Hepatocyte (in vitro differentiated cells): ENCODE results near the gene SETD1A. TPM values are rescaled to one million over a fixed set of nuclear protein-coding genes. Genes with fewer than 3 reads are reported as not detected.

ENCODE experiments used
- DNase-seq: peaks from one replicate; pipeline ENCODE4 v3.0.0-alpha.2; 2016; ENCODE audit warnings: low spot score
- H2AFZ ChIP-seq: fragments of 200-600 bp; sonication (generic); 2 replicates; pipeline ENCODE4 v1.6.0; 2016; ENCODE audit warnings: antibody characterized with exemption, mild to moderate bottlenecking
- H3K27ac ChIP-seq: fragments of 200-600 bp; sonication (generic); 2 replicates; pipeline ENCODE4 v1.5.1; 2016; ENCODE audit warnings: mild to moderate bottlenecking
- H3K27me3 ChIP-seq: fragments of 200-600 bp; sonication (generic); 2 replicates; pipeline ENCODE4 v1.6.1; 2016
- H3K36me3 ChIP-seq: fragments of 200-600 bp; sonication (generic); replicated peaks from 2 replicates; pipeline ENCODE4 v1.5.1; 2016; ENCODE audit warnings: low read depth; ENCODE audit not compliant: insufficient read depth
- H3K4me1 ChIP-seq: fragments of 200-600 bp; sonication (generic); 2 replicates; pipeline ENCODE4 v1.5.1; 2016; ENCODE audit warnings: mild to moderate bottlenecking, moderate library complexity; ENCODE audit not compliant: insufficient read depth
- H3K4me2 ChIP-seq: fragments of 200-600 bp; sonication (generic); 2 replicates; pipeline ENCODE4 v1.6.0; 2016
- H3K4me3 ChIP-seq: fragments of 200-600 bp; sonication (generic); 2 replicates; pipeline ENCODE4 v1.5.1; 2016; ENCODE audit warnings: mild to moderate bottlenecking
- H3K79me2 ChIP-seq: fragments of 200-600 bp; sonication (generic); 2 replicates; pipeline ENCODE4 v1.6.0; 2017; ENCODE audit warnings: mild to moderate bottlenecking
- H3K9me2 ChIP-seq: fragments of 200-600 bp; sonication (generic); replicated peaks from 2 replicates; pipeline ENCODE4 v1.6.0; 2017; ENCODE audit warnings: mild to moderate bottlenecking; ENCODE audit not compliant: insufficient read depth
- H3K9me3 ChIP-seq: fragments of 200-600 bp; sonication (generic); 2 replicates; pipeline ENCODE4 v1.5.1; 2016; ENCODE audit warnings: low read depth, mild to moderate bottlenecking
- H4K20me1 ChIP-seq: fragments of 200-600 bp; sonication (generic); 2 replicates; pipeline ENCODE4 v1.6.0; 2016; ENCODE audit warnings: mild to moderate bottlenecking; ENCODE audit not compliant: insufficient read depth, poor library complexity, severe bottlenecking
- EZH2 ChIP-seq: fragments of 200-600 bp; sonication (generic); IDR thresholded peaks from 2 replicates; pipeline ENCODE4 v1.6.1; 2016; ENCODE audit warnings: antibody characterized with exemption, mild to moderate bottlenecking, borderline replicate concordance
- EZH2phosphoT487 ChIP-seq: fragments of 200-600 bp; sonication (generic); IDR thresholded peaks from one replicate; pipeline ENCODE4 v1.6.1; 2018; ENCODE audit warnings: antibody characterized with exemption, mild to moderate bottlenecking, low read depth, moderate library complexity; ENCODE audit not compliant: unreplicated experiment, severe bottlenecking
- WGBS: methylation state at CpG from one replicate; pipeline ENCODE4 v1.1.6; 2016; ENCODE audit warnings: low lambda C conversion rate; ENCODE audit errors: missing lambda C conversion rate; 5-methylcytosine and 5-hydroxymethylcytosine counted together
- polyA plus RNA-seq: library from polyadenylated mRNA; unstranded; fragments of >200 nt; fragmentation: Nextera tagmentation; extraction: Ambion mirVana; gene quantifications from 2 replicates; pipeline ENCODE4 v1.2.1, GENCODE V29; 2016
- total RNA-seq: library from RNA; depleted of rRNA; stranded (reverse); fragments of >200 nt; gene quantifications from 2 replicates; pipeline ENCODE4 v1.2.3, GENCODE V29; 2014
- TF ChIP-seq, protein P1 (sequence below): fragments of 200-600 bp; sonication (generic); IDR thresholded peaks from 2 replicates; pipeline ENCODE4 v1.5.1; 2016; ENCODE audit warnings: antibody characterized with exemption, mild to moderate bottlenecking; ENCODE audit not compliant: poor library complexity

SETD1A gene
- total and polyA plus RNA-seq, 2 experiments from 2014 or later = 2.2 to 2.7 TPM

DNA sequence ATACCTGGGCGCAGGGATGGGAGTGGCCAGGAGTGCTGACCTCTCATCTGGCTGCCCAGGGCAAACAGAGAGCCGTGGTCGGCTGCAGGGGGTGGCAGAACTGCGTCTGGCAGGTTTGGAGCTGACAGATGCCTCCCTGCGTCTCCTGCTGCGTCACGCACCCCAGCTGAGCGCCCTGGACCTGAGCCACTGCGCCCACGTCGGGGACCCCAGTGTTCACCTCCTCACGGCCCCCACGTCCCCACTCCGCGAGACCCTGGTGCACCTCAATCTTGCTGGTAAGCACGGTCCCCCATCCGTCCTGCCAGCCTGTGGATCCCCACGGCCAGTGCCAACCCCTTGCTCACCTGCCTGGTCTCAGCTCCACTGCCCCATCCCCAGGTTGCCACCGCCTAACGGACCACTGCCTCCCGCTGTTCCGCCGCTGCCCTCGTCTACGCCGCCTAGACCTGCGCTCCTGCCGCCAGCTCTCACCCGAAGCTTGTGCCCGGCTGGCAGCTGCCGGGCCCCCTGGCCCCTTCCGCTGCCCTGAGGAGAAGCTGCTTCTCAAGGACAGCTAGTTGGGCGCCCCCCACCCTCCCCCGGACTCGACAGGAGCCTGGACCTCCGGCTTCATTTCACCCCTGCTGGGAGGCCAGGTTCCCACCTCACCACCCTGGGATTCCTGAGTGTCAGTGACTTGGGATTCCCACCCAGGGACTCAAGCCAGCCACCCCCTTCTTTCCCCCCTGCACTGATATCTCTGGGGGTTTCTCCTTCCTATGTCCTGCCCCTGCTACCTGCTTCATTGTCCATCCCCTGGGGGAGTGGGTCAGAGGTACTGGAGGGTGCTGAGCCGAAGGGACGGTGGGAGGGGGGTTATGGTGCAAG, 10.6 kb upstream of the SETD1A start:
- H3K4me2 ChIP-seq = no peak overlapping the region
- H3K27me3 ChIP-seq = no peaks in the 10 kb centered on the region

DNA sequence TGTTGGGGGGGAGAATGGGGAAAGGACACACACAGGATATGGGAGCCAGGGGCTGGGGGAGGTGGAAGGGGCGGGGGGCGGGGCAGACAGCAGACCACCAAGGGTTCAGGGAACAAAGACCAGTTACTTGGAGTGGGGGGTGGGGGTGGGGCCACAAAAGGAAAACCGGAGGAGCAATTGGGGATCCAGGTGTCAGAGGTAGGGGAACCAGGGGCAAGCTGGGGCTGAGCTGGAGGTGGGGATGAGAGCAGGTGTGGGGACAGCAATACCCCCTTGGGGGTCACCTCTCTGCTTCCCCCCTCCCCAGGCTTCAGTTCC, 10.1 kb upstream of the SETD1A start:
- peak overlapping the region; percentile 98 for H3K27ac ChIP-seq
- DNase-seq = no peak
- H2AFZ ChIP-seq = no peak overlapping the region
- H3K36me3 ChIP-seq = no peaks in the 10 kb centered on the region
- TF ChIP-seq EZH2 (no peak), EZH2phosphoT487 (no peak)
- TF ChIP-seq, protein P1, sequence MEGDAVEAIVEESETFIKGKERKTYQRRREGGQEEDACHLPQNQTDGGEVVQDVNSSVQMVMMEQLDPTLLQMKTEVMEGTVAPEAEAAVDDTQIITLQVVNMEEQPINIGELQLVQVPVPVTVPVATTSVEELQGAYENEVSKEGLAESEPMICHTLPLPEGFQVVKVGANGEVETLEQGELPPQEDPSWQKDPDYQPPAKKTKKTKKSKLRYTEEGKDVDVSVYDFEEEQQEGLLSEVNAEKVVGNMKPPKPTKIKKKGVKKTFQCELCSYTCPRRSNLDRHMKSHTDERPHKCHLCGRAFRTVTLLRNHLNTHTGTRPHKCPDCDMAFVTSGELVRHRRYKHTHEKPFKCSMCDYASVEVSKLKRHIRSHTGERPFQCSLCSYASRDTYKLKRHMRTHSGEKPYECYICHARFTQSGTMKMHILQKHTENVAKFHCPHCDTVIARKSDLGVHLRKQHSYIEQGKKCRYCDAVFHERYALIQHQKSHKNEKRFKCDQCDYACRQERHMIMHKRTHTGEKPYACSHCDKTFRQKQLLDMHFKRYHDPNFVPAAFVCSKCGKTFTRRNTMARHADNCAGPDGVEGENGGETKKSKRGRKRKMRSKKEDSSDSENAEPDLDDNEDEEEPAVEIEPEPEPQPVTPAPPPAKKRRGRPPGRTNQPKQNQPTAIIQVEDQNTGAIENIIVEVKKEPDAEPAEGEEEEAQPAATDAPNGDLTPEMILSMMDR = no peak
- peaks cover 35% of the 10 kb centered on the region for H3K79me2 ChIP-seq
- peak overlapping the region; percentile 96 for H3K4me2 ChIP-seq
- H3K4me3 ChIP-seq = no peak overlapping the region
- no peaks in the 10 kb centered on the region for H4K20me1 ChIP-seq
- no peaks in the 10 kb centered on the region for H3K9me3 ChIP-seq
- no peaks in the 10 kb centered on the region for H3K27me3 ChIP-seq
- H3K4me1 ChIP-seq = peaks cover 25% of the 10 kb centered on the region
- no peaks in the 10 kb centered on the region for H3K9me2 ChIP-seq
- WGBS = no CpG with 5 or more reads among the region's 3 CpGs

More for the DNA sequence above, 10.6 kb upstream of the SETD1A start:
- H2AFZ ChIP-seq = no peak overlapping the region
- H3K4me3 ChIP-seq = no peak overlapping the region
- H4K20me1 ChIP-seq = no peaks in the 10 kb centered on the region
- 91% methylated on average over 31 of the region's 38 CpGs for WGBS
- H3K4me1 ChIP-seq = peaks cover 29% of the 10 kb centered on the region
- peak overlapping the region; percentile 98 for H3K27ac ChIP-seq
- peaks cover 35% of the 10 kb centered on the region for H3K79me2 ChIP-seq
- no peak for DNase-seq
- TF ChIP-seq EZH2 (no peak), EZH2phosphoT487 (no peak)
- TF ChIP-seq, protein P1 = no peak
- H3K9me2 ChIP-seq = no peaks in the 10 kb centered on the region
- no peaks in the 10 kb centered on the region for H3K9me3 ChIP-seq
- H3K36me3 ChIP-seq = no peaks in the 10 kb centered on the region

- Histone ChIP-seq H3K27me3 (no peaks in the 10 kb centered on the region), H3K4me2 (peak overlapping the region; percentile 96), H4K20me1 (no peaks in the 10 kb centered on the region), H2AFZ (peak overlapping the region; percentile 84), H3K9me2 (no peaks in the 10 kb centered on the region), H3K4me3 (peak overlapping the region; percentile 99), H3K27ac (peak overlapping the region; percentile 98), H3K4me1 (peaks cover 20% of the 10 kb centered on the region), H3K9me3 (no peaks in the 10 kb centered on the region), H3K79me2 (peaks cover 35% of the 10 kb centered on the region), H3K36me3 (no peaks in the 10 kb centered on the region)
- WGBS = 22% methylated on average over 39 of the region's 44 CpGs
- DNase-seq = peak; percentile 99
- TF ChIP-seq EZH2 (no peak), EZH2phosphoT487 (no peak)
- TF ChIP-seq, protein P1 = peak; percentile 7
Measured at GRCh38 chr16:30947859-30948666, 9.5 kb upstream of the SETD1A start.
